GM12892 (cell line): ENCODE results near the gene KRTAP21-1.

ENCODE experiments used
- DNase-seq: peaks from one replicate; pipeline ENCODE4 v3.0.0; 2011; ENCODE audit not compliant: insufficient read length
- FAIRE-seq: peaks from 2 replicates; lab custom pipeline; 2011; peaks lifted over from hg19 to GRCh38; lab: Jason Lieb, UNC
- POLR2A ChIP-seq: IDR thresholded peaks from 2 replicates; pipeline ENCODE4 v1.6.1; 2011; ENCODE audit warnings: low read depth, low read length, control low read depth
- POLR2AphosphoS5 ChIP-seq: IDR thresholded peaks from 2 replicates; pipeline ENCODE4 v1.6.1; 2011; ENCODE audit warnings: low read depth, low read length, control low read depth
- TAF1 ChIP-seq: IDR thresholded peaks from 2 replicates; pipeline ENCODE4 v1.6.1; 2011; ENCODE audit warnings: low read depth, mild to moderate bottlenecking, control low read depth, low read length, borderline replicate concordance

KRTAP21-1 gene

DNA sequence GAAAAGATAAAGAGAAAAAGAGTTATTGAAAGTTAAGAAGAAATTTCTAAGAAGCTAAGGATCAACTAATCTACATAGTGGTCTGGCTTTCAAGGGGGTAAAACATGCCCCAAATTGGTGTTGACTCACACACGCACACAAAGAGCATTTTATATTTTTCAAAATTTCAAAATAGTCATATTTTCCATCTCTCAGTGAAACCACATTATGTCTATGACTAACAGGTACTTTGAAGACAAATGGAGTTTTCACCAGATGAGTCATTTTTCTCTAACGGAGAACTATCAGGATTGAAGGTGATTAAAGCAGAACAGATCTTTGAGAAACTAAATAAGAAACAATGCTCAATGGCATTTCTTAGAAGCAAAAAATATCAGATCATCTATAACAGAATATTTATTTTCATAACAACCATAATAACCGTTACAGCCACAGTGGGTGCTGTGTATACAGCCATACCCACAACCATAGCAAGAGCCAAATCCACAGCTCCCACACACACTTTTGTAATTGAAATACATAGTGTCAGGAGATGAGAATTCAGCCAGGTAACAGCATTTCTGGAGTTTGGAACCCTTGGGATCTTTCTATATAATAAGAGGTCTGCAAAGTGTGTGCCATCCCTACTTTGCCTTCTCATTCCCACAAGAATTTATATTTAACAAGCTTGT lies 36.9 kb downstream of the KRTAP21-1 start, which contains the start of gene KRTAP21-3:
Gene KRTAP21-3, minus strand, starts transcription at position 539 of the 671 bp plus-strand sequence. Its CDS starts 18 bp downstream, at position 521.
- TF ChIP-seq POLR2A (no peak), POLR2AphosphoS5 (no peak), TAF1 (no peak)
- DNase-seq (no peak), FAIRE-seq (no peak)

GRCh38 chr21:30717105-30717504 lies 38.1 kb downstream of the KRTAP21-1 start:
- FAIRE-seq (no peak), DNase-seq (no peak)
- TF ChIP-seq POLR2A (no peak), TAF1 (no peak), POLR2AphosphoS5 (no peak)

- DNase-seq (no peak), FAIRE-seq (no peak)
- TF ChIP-seq TAF1, result no peak
- no peak for TF ChIP-seq POLR2AphosphoS5
- no peak for TF ChIP-seq POLR2A
Observed at GRCh38 chr21:30714946-30715345, 40.3 kb downstream of the KRTAP21-1 start.

DNA sequence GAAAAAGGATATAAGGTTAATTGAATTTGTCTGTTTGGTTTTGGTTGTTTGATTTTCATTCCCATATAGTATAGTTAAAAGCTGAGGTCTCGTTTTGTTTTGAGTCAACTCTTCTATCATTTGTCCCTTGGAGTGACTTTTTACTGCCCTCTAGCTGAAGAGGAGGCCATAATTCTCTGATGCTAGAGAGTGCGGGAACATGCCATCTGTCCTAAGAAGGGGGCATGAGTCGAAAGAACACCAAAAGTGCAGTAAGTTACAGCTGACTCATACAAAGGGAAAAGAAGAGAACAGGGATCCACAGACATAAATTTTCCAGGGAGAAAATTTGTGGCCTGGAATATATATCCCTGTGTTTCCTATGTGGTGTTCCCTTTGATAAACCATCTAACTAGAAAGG lies 40.8 kb downstream of the KRTAP21-1 start:
- DNase-seq (no peak), FAIRE-seq (no peak)
- no peak for TF ChIP-seq POLR2AphosphoS5
- no peak for TF ChIP-seq TAF1
- no peak for TF ChIP-seq POLR2A

- FAIRE-seq (no peak), DNase-seq (no peak)
- TF ChIP-seq TAF1 (no peak), POLR2AphosphoS5 (no peak), POLR2A (no peak)
Observed at GRCh38 chr21:30713766-30714165, 41.5 kb downstream of the KRTAP21-1 start.

- no peak for TF ChIP-seq POLR2AphosphoS5
- no peak for TF ChIP-seq POLR2A
- TF ChIP-seq TAF1, result no peak
Observed at GRCh38 chr21:30710499-30710898, 44.7 kb downstream of the KRTAP21-1 start.

DNA sequence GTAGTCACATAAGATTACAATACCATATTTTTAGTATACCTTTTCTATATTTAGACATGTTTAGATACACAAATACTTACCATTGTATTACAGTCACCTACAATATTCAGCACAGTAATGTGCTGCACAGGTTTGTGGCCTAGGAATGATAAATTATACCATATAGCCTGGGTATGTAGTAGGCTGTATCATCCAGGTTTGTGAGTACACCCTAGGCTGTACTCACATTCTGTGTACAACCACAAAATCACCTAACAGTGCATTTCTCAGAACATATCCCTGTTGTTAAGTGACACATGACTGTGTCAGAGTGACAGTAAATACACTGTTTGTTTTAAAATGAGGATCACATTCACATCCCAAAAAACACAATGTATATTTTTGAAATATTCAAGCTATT lies 47.8 kb downstream of the KRTAP21-1 start:
- FAIRE-seq, result no peak
- TF ChIP-seq POLR2A (no peak), POLR2AphosphoS5 (no peak), TAF1 (no peak)
- DNase-seq, result no peak

More at GRCh38 chr21:30710499-30710898, 44.7 kb downstream of the KRTAP21-1 start:
- DNase-seq (no peak), FAIRE-seq (no peak)
